GM18526 (cell line): ENCODE results near the gene TBC1D10A.

Source experiments
- POLR2A ChIP-seq: IDR thresholded peaks from 3 replicates; pipeline ENCODE4 v1.6.1; 2011; ENCODE audit not compliant: insufficient read length; ENCODE audit errors: extremely low read depth

Gene TBC1D10A

GRCh38 chr22:30249049-30250038 lies 77.4 kb downstream of the TBC1D10A start:
- TF ChIP-seq POLR2A, result no peak

- no peak for TF ChIP-seq POLR2A
Measured at GRCh38 chr22:30248484-30248883, 78.3 kb downstream of the TBC1D10A start.

GRCh38 chr22:30247974-30248373 lies 78.8 kb downstream of the TBC1D10A start:
- TF ChIP-seq POLR2A, result no peak

- TF ChIP-seq POLR2A, result no peak
Measured at GRCh38 chr22:30247561-30247960, 79.2 kb downstream of the TBC1D10A start.

- no peak for TF ChIP-seq POLR2A
Measured at GRCh38 chr22:30246814-30247376, 79.8 kb downstream of the TBC1D10A start.

- no peak for TF ChIP-seq POLR2A
Measured at GRCh38 chr22:30245985-30246813, 80.5 kb downstream of the TBC1D10A start, which contains the start of gene LIF. TSS of gene LIF (minus strand) at chr22:30246759. CDS start at chr22:30246695, 64 bp downstream.

- TF ChIP-seq POLR2A, result no peak
Measured at GRCh38 chr22:30245181-30245984, 81.4 kb downstream of the TBC1D10A start.

GRCh38 chr22:30244641-30245040 lies 82.1 kb downstream of the TBC1D10A start:
- TF ChIP-seq POLR2A, result no peak

- no peak for TF ChIP-seq POLR2A
Measured at GRCh38 chr22:30244066-30244465, 82.7 kb downstream of the TBC1D10A start.

GRCh38 chr22:30243661-30244060 lies 83.1 kb downstream of the TBC1D10A start:
- TF ChIP-seq POLR2A, result no peak
